SK-N-SH treated with all-trans-retinoic acid at 6 μM for 48 hours (cell line): ENCODE measurements around the gene LHCGR.

Source experiments
- ATAC-seq: fragments of 200-7000 bp; cut with Tn5 transposase; 3 replicates; pipeline ENCODE4 v1.9.1; 2020; ENCODE audit warnings: mild to moderate bottlenecking, moderate library complexity
- ARNTL ChIP-seq: fragments of 450-650 bp; formaldehyde crosslinking; IDR thresholded peaks from 2 replicates; pipeline ENCODE4 v1.5.0; 2020; ENCODE audit warnings: low read depth, mild to moderate bottlenecking, moderate library complexity, borderline replicate concordance
- BACH2 ChIP-seq: fragments of 250-450 bp; sonication (Bioruptor Pico); IDR thresholded peaks from 2 replicates; pipeline ENCODE4 v1.9.0; 2021; ENCODE audit warnings: mild to moderate bottlenecking, borderline replicate concordance
- CREB5 ChIP-seq: fragments of 250-450 bp; sonication (Bioruptor Pico); IDR thresholded peaks from 2 replicates; pipeline ENCODE4 v1.5.1; 2020; ENCODE audit warnings: low read depth, mild to moderate bottlenecking, moderate library complexity
- CSDC2 ChIP-seq: fragments of 250-450 bp; sonication (Bioruptor Pico); IDR thresholded peaks from 2 replicates; pipeline ENCODE4 v1.5.0; 2020; ENCODE audit warnings: mild to moderate bottlenecking, moderate library complexity
- CSRNP3 ChIP-seq: fragments of 250-450 bp; sonication (Bioruptor Pico); IDR thresholded peaks from 2 replicates; pipeline ENCODE4 v1.5.1; 2021; ENCODE audit warnings: mild to moderate bottlenecking, moderate library complexity
- ESRRG ChIP-seq: fragments of 250-450 bp; sonication (Bioruptor Pico); IDR thresholded peaks from 2 replicates; pipeline ENCODE4 v1.6.1; 2021; ENCODE audit warnings: mild to moderate bottlenecking
- GLIS3 ChIP-seq: fragments of 250-450 bp; sonication (Bioruptor Pico); IDR thresholded peaks from 2 replicates; pipeline ENCODE4 v1.5.0; 2020; ENCODE audit warnings: mild to moderate bottlenecking, moderate library complexity
- ISL1 ChIP-seq: fragments of 250-450 bp; sonication (Bioruptor Pico); IDR thresholded peaks from 2 replicates; pipeline ENCODE4 v2.1.2; 2022; ENCODE audit warnings: mild to moderate bottlenecking, moderate library complexity
- OSR1 ChIP-seq: fragments of 250-450 bp; sonication (Bioruptor Pico); IDR thresholded peaks from 2 replicates; pipeline ENCODE4 v1.8.0; 2022; ENCODE audit warnings: moderate library complexity, mild to moderate bottlenecking, inconsistent platforms
- PATZ1 ChIP-seq: fragments of 250-450 bp; sonication (Bioruptor Pico); IDR thresholded peaks from 2 replicates; pipeline ENCODE4 v1.8.0; 2020; ENCODE audit warnings: mild to moderate bottlenecking, moderate library complexity, borderline replicate concordance
- POU6F1 ChIP-seq: fragments of 250-450 bp; sonication (Bioruptor Pico); IDR thresholded peaks from 2 replicates; pipeline ENCODE4 v1.8.0; 2021; ENCODE audit warnings: low read depth, mild to moderate bottlenecking, moderate library complexity, borderline replicate concordance
- PPARA ChIP-seq: fragments of 250-450 bp; sonication (Bioruptor Pico); IDR thresholded peaks from 2 replicates; pipeline ENCODE4 v1.5.0; 2020; ENCODE audit warnings: mild to moderate bottlenecking, borderline replicate concordance
- RARB ChIP-seq: fragments of 250-450 bp; sonication (Bioruptor Pico); IDR thresholded peaks from 2 replicates; pipeline ENCODE4 v1.8.0; 2021; ENCODE audit warnings: mild to moderate bottlenecking, moderate library complexity
- SNAI2 ChIP-seq: fragments of 250-450 bp; sonication (Bioruptor Pico); IDR thresholded peaks from 2 replicates; pipeline ENCODE4 v1.5.0; 2020; ENCODE audit warnings: mild to moderate bottlenecking, moderate library complexity
- TCF4 ChIP-seq: fragments of 250-450 bp; sonication (Bioruptor Pico); IDR thresholded peaks from 2 replicates; pipeline ENCODE4 v1.8.0; 2021; ENCODE audit warnings: mild to moderate bottlenecking, moderate library complexity, borderline replicate concordance
- TOX ChIP-seq: fragments of 250-450 bp; sonication (Bioruptor Pico); IDR thresholded peaks from 2 replicates; pipeline ENCODE4 v1.8.0; 2021; ENCODE audit warnings: mild to moderate bottlenecking, moderate library complexity, borderline replicate concordance
- ZC3H10 ChIP-seq: fragments of 250-450 bp; sonication (Bioruptor Pico); IDR thresholded peaks from 2 replicates; pipeline ENCODE4 v1.5.1; 2021; ENCODE audit warnings: mild to moderate bottlenecking, moderate library complexity
- ZFP3 ChIP-seq: fragments of 250-450 bp; sonication (Bioruptor Pico); IDR thresholded peaks from 2 replicates; pipeline ENCODE4 v1.5.0; 2020; ENCODE audit warnings: mild to moderate bottlenecking, moderate library complexity
- ZFP30 ChIP-seq: fragments of 450-650 bp; formaldehyde crosslinking; IDR thresholded peaks from 2 replicates; pipeline ENCODE4 v1.5.0; 2022; ENCODE audit warnings: mild to moderate bottlenecking, moderate library complexity
- ZNF565 ChIP-seq: fragments of 450-650 bp; formaldehyde crosslinking; conservative IDR thresholded peaks from 2 replicates; pipeline ENCODE4 v1.5.0; 2020; ENCODE audit warnings: low read depth, mild to moderate bottlenecking, moderate library complexity
- ZNF70 ChIP-seq: fragments of 450-650 bp; formaldehyde crosslinking; IDR thresholded peaks from 2 replicates; pipeline ENCODE4 v1.5.0; 2020; ENCODE audit warnings: mild to moderate bottlenecking, moderate library complexity
- ZNF8 ChIP-seq: fragments of 450-650 bp; formaldehyde crosslinking; IDR thresholded peaks from 2 replicates; pipeline ENCODE4 v1.5.0; 2020; ENCODE audit warnings: mild to moderate bottlenecking, moderate library complexity
- TF ChIP-seq, protein P1 (sequence below): fragments of 250-450 bp; sonication (Bioruptor Pico); IDR thresholded peaks from 2 replicates; pipeline ENCODE4 v1.5.0; 2020; ENCODE audit warnings: mild to moderate bottlenecking, moderate library complexity

LHCGR gene

DNA sequence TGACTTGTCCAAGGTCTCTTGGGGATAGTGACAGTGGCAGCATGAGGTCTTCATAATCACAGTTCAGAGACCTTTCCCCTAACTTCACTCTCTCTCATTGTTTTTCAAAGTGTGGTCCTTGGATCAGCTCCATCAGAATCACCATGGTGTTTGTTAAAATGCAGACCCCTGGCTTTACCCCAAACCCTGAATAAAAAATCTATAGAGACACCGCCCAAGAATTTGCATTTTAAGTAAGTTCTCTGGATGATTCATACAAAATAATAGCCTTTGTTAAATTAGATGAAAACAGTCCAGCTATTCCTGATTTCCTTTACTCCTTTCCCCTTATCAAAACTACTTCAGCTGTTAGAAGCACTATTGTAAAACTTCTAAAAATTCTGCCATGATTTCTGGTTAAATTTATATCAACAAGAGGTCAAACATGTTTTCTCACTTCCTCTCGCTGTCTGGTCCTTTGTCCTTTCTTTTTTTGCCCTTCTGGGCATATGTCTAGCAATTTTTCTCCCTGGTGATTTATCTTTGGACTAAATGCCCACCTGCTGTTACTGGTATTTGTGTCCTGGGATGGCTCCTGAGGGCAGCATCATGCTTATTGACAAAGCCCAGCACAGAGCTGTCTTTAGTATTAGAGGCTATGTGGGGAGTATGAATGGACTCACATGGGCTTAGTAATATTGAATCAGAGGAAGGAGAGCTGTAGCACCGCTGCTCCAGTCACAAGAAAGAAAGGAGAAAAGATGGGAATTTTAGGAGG is 63.4 kb downstream of the LHCGR start (continued):
- TF ChIP-seq PATZ1 (CRISPR knock-in tag) (no peak), ARNTL (CRISPR knock-in tag) (no peak), OSR1 (no peak), ZFP3 (no peak), TCF4 (CRISPR knock-in tag) (no peak), ZNF565 (CRISPR knock-in tag) (no peak)

- TF ChIP-seq ZC3H10 (CRISPR knock-in tag): no peak
- ATAC-seq: no peak
Observed at GRCh38 chr2:48685126-48685525, 70.4 kb downstream of the LHCGR start.

- no peak for ATAC-seq
- TF ChIP-seq ZC3H10 (CRISPR knock-in tag): no peak
- TF ChIP-seq ZNF70: no peak
- TF ChIP-seq, protein P1, sequence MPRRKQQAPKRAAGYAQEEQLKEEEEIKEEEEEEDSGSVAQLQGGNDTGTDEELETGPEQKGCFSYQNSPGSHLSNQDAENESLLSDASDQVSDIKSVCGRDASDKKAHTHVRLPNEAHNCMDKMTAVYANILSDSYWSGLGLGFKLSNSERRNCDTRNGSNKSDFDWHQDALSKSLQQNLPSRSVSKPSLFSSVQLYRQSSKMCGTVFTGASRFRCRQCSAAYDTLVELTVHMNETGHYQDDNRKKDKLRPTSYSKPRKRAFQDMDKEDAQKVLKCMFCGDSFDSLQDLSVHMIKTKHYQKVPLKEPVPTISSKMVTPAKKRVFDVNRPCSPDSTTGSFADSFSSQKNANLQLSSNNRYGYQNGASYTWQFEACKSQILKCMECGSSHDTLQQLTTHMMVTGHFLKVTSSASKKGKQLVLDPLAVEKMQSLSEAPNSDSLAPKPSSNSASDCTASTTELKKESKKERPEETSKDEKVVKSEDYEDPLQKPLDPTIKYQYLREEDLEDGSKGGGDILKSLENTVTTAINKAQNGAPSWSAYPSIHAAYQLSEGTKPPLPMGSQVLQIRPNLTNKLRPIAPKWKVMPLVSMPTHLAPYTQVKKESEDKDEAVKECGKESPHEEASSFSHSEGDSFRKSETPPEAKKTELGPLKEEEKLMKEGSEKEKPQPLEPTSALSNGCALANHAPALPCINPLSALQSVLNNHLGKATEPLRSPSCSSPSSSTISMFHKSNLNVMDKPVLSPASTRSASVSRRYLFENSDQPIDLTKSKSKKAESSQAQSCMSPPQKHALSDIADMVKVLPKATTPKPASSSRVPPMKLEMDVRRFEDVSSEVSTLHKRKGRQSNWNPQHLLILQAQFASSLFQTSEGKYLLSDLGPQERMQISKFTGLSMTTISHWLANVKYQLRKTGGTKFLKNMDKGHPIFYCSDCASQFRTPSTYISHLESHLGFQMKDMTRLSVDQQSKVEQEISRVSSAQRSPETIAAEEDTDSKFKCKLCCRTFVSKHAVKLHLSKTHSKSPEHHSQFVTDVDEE (CRISPR knock-in tag): no peak
- no peak for TF ChIP-seq RARB (CRISPR knock-in tag)
- TF ChIP-seq SNAI2 (CRISPR knock-in tag): no peak
- no peak for TF ChIP-seq BACH2 (CRISPR knock-in tag)
- no peak for TF ChIP-seq CREB5
- TF ChIP-seq ISL1 (CRISPR knock-in tag): no peak
- no peak for TF ChIP-seq ZNF565 (CRISPR knock-in tag)
- TF ChIP-seq TOX: no peak
- TF ChIP-seq PPARA (CRISPR knock-in tag): no peak
- no peak for TF ChIP-seq GLIS3 (CRISPR knock-in tag)
- TF ChIP-seq OSR1: no peak
- TF ChIP-seq TCF4 (CRISPR knock-in tag): no peak
- TF ChIP-seq ARNTL (CRISPR knock-in tag): no peak
- TF ChIP-seq, all 23 proteins: peak for 0
Observed at GRCh38 chr2:48677450-48677849, 78.1 kb downstream of the LHCGR start.

DNA sequence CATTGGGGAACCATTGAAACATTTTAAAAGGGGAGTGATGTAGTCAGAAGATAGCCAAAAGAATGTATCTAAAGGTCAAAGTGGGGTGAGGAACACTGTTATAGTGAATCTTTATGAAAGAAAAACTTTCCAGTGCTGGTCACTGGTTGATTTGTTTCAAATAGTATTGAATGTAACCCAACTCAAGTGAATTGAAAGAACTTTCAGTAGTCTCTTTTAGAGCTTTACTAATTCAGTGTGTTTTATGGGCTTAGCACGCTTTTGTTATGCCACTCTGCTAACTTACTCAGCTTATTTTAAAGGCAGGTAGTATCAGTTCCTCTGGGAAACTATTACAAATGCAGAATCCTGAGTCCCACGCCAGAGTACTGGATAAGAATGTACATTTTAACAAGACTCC is 80.6 kb downstream of the LHCGR start:
- TF ChIP-seq TOX (no peak), ZNF70 (no peak), SNAI2 (CRISPR knock-in tag) (no peak), ARNTL (CRISPR knock-in tag) (no peak), ISL1 (CRISPR knock-in tag) (no peak), CSRNP3 (no peak), ZFP3 (no peak), ESRRG (no peak), ZNF565 (CRISPR knock-in tag) (no peak), CREB5 (no peak), POU6F1 (CRISPR knock-in tag) (no peak), ZNF8 (CRISPR knock-in tag) (no peak), BACH2 (CRISPR knock-in tag) (no peak), TCF4 (CRISPR knock-in tag) (no peak), ZFP30 (CRISPR knock-in tag) (no peak), PATZ1 (CRISPR knock-in tag) (no peak), RARB (CRISPR knock-in tag) (no peak), CSDC2 (CRISPR knock-in tag) (no peak)
- ATAC-seq: no peak
